Left renal cortex interstitium (tissue), 4 donors: ENCODE measurements around the gene TBX20. TPM values are rescaled to one million over a fixed set of nuclear protein-coding genes. Genes with fewer than 3 reads are reported as not detected.
"Not testable (repeated sequence)": the region's sequence is repeated elsewhere in the genome, so short reads cannot be mapped to it uniquely, and the experiment has no call there.

ENCODE experiments used
- DNase-seq, 4 donors: peaks; one replicate each; pipeline ENCODE4 v3.0.0-alpha.2; 2013; ENCODE audit warnings: low read depth in 4 of 4, low spot score in 2 of 4, missing footprints in 1 of 4
- polyA plus RNA-seq, 4 donors: library from polyadenylated mRNA; unstranded; fragments of 120-200 nt; gene quantifications; one replicate each; pipeline ENCODE4 v1.2.1, GENCODE V29; 2013; ENCODE audit not compliant: insufficient read length in 4 of 4

Gene TBX20
- polyA plus RNA-seq, 4 donors: not detected

GRCh38 chr7:35167658-35168057, 86.2 kb downstream of the TBX20 start:
- not testable (repeated sequence) for DNase-seq

- DNase-seq: not testable (repeated sequence)
Observed at GRCh38 chr7:35167158-35167557, 86.7 kb downstream of the TBX20 start.

DNA sequence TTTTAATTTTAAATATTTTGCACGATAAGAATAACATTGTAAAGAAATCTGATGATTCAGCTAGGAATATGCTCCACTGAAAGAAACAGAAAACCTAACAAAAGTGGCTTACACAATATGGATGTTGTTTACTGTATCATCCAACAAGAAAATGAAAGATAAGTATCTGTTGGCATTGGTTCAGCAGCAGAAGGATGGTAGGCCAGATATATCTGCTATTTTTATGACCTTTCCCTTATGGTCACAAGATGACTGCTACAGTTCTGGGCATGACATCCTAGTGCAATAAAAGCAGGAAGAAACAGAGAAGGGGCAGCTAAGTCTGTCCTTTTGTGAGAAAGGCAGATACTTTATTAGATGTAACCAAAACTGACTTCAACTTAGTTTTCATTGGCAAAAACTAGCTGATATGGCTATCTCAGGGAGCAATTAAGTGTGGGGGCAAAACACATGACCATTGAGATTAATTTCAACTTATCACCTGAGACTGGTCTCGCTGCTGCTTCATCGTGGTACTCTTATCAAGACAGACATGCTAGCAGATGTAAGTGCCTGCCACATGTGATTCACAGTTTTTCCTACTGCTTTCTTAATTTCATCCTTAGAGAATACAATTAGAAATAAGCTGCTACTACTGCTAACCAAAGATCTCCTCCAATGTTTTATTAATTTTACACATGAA, 92.7 kb downstream of the TBX20 start:
- DNase-seq: not testable (repeated sequence)

Other genes with a start within 250 kb of the TBX20 start
- 10 to 100 TPM; 30.4 to 34.4 (median 31.6) TPM for gene DPY19L1, start 216.6 kb downstream of the TBX20 start, polyA plus RNA-seq